Activated naive CD4-positive, alpha-beta T cell treated with anti-CD3 and anti-CD28 coated beads for 36 hours (primary cell): ENCODE measurements around the gene PTDSS2. TPM values are rescaled to one million over a fixed set of nuclear protein-coding genes. Genes with fewer than 3 reads are reported as not detected.
A peak's percentile ranks its signal among the peaks of the same experiment; 100 is the strongest.
"Not testable (repeated sequence)": the region's sequence is repeated elsewhere in the genome, so short reads cannot be mapped to it uniquely, and the experiment has no call there.

Experiments used
- CTCF ChIA-PET: fragments of 350-600 bp; sonication (Branson Sonifier 250); formaldehyde crosslinking; loops from one replicate; lab custom pipeline; 2021; ENCODE audit warnings: antibody characterized with exemption; lab: Charles Lee
- DNase-seq: peaks from one replicate; pipeline ENCODE4 v3.0.0-alpha.2; 2020
- H3K27ac Mint-ChIP-seq: one replicate; pipeline ENCODE4 v1.8.0; 2021; ENCODE audit warnings: mild to moderate bottlenecking, mixed read lengths
- H3K27me3 Mint-ChIP-seq: one replicate; pipeline ENCODE4 v1.8.0; 2021; ENCODE audit warnings: low read depth, mixed read lengths
- H3K36me3 Mint-ChIP-seq: one replicate; pipeline ENCODE4 v1.8.0; 2021; ENCODE audit warnings: low read depth, mixed read lengths
- H3K4me1 Mint-ChIP-seq: one replicate; pipeline ENCODE4 v1.8.0; 2021; ENCODE audit warnings: low read depth, mixed read lengths
- H3K4me3 Mint-ChIP-seq: one replicate; pipeline ENCODE4 v1.8.0; 2021; ENCODE audit warnings: mild to moderate bottlenecking, moderate library complexity, mixed read lengths
- H3K9me3 Mint-ChIP-seq: one replicate; pipeline ENCODE4 v1.8.0; 2021; ENCODE audit warnings: mixed read lengths
- intact Hi-C: fragments of 100-400 bp; cut with micrococcal nuclease; formaldehyde crosslinking; loops from one replicate; pipeline ENCODE4 v1.15.1; 2023
- total RNA-seq, 2 experiments: library from RNA; stranded (reverse); gene quantifications; one replicate each; pipeline ENCODE4 v1.2.3, GENCODE V29; 2021

Gene PTDSS2
- 10 to 100 TPM; 12.1 to 15.0 TPM for total RNA-seq

DNA sequence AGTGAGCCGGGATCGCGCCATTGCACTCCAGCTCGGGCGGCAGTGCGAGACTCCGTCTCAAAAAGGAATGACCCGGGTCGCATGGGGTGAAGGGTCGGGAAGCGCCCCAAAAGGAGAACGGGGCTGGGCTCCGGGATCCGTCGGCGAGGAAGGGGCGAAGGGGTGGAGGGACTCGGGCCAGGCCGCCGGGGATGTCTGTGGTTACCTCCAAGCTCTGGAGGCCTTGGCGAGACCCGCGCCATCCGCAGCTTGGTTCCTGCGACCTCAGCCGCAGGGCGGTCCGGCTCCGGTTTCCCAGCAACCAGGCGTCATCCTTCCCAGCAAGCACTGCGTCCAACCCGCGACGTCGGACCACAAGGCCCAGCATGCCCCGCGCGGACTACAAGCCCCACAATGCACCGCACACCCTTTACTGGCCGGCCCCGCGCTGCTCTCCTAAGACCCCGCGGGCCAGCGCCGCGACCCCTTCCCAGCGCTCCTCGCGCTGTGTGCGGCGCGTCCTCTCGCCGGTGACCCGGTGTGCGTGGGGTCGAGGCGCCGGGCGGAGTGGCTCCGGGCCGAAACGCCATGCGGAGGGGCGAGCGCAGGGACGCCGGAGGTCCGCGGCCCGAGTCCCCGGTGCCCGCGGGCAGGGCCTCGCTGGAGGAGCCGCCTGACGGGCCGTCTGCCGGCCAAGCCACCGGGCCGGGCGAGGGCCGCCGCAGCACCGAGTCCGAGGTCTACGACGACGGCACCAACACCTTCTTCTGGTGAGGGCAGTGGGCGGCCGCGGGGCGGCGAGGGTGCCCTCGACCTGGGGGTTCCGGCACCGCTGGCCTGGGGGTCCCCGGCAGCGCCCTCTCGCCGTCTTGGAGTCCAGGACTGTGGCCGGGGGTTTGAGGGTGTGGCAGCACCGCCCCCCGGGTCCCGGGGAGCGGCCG, at the start of gene PTDSS2:
Gene PTDSS2, plus strand, starts transcription at position 391 of the 920 bp plus-strand sequence. Its CDS starts 177 bp downstream, at position 568.
- H3K27ac Mint-ChIP-seq = peak within 1 kb of the TSS; percentile 95
- no peaks in the 10 kb centered on the region for H3K9me3 Mint-ChIP-seq
- peak; percentile 97 for DNase-seq
- H3K4me1 Mint-ChIP-seq = peaks cover 24% of the 10 kb centered on the region
- peaks cover 6% of the 10 kb centered on the region for H3K36me3 Mint-ChIP-seq
- H3K27me3 Mint-ChIP-seq = no peaks in the 10 kb centered on the region
- intact Hi-C loops = loop anchor here (1.0 to 5.0 kb wide), 5 partner anchors 69 to 357 kb away; partner anchors contain the start of genes PHRF1, PIDD1, PSMD13 and RPLP2
- CTCF ChIA-PET = interaction anchor here (0.5 to 4.2 kb wide), 11 partner anchors 11 to 205 kb away, joined by 3 to 21 read pairs (median 5); partner anchors contain the start of gene SIGIRR
- H3K4me3 Mint-ChIP-seq = peak within 1 kb of the TSS; percentile 97

DNA sequence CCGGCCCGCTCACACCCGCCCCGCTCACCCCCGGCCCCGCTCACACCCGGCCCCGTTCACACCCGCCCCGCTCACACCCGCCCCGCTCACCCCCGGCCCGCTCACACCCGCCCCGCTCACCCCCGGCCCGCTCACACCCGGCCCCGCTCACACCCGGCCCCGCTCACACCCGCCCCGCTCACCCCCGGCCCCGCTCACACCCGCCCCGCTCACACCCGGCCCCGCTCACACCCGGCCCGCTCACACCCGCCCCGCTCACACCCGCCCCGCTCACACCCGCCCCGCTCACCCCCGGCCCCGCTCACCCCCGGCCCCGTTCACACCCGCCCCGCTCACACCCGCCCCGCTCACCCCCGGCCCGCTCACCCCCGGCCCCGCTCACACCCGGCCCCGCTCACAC, 48.9 kb upstream of the PTDSS2 start:
- DNase-seq, H3K27me3 Mint-ChIP-seq, H3K4me3 Mint-ChIP-seq, H3K27ac Mint-ChIP-seq, H3K36me3 Mint-ChIP-seq, H3K9me3 Mint-ChIP-seq, CTCF ChIA-PET, intact Hi-C loops, H3K4me1 Mint-ChIP-seq: not testable (repeated sequence)

DNA sequence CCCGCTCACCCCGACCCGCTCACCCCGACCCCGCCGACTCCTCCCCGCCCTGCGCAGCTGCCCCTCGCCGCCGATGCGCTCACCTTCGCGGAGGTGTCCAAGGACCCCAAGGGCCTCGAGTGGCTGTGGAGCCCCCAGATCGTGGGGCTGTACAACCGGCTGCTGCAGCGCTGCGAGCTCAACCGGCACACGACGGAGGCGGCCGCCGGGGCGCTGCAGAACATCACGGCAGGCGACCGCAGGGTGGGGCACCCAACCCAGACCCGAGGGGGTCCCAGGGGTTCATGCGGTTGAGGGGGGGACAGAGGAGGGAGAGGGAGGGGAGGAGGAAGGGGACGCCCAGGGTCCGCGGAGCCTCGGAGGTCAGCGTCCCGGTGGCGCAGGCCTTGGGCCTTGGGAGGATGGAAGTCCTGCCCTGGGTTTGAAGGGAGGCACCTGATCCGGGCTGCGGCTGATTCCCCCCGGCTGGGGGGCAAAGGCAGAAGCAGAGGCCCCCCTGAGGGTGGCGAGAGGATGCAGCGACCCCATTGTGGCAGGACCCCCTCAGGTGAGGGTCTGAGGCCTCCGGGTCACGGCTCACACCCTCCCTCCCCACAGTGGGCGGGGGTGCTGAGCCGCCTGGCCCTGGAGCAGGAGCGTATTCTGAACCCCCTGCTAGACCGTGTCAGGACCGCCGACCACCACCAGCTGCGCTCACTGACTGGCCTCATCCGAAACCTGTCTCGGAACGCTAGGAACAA, 46.9 kb upstream of the PTDSS2 start:
- Mint-ChIP-seq H3K27me3 (no peaks in the 10 kb centered on the region), H3K4me3 (no peak overlapping the region), H3K27ac (no peak overlapping the region), H3K9me3 (peaks cover 4% of the 10 kb centered on the region), H3K4me1 (peaks cover 4% of the 10 kb centered on the region), H3K36me3 (peaks cover 1% of the 10 kb centered on the region)
- intact Hi-C loops = no loop called here
- DNase-seq = no peak
- CTCF ChIA-PET = no interaction called here

DNA sequence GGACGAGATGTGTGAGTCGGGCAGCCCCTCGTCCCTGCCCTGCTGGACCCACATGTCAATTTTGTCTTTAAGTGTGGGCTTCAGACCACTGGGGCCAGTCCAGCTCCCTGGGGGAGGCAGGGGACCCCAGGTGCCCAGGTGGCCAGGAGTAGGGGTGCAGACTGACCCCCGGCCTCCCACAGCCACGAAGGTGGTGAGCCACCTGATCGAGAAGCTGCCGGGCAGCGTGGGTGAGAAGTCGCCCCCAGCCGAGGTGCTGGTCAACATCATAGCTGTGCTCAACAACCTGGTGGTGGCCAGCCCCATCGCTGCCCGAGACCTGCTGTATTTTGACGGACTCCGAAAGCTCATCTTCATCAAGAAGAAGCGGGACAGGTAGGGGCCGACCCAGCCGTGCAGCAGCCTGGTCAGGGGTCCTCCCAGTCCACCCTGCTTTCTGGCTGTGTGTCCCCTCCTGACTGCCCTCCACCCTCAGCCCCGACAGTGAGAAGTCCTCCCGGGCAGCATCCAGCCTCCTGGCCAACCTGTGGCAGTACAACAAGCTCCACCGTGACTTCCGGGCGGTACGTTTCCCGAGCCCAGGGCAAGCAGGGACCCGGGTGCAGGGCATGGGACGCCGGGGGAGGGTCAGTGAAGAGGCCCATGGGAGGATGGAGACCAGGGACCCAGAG, 46.2 kb upstream of the PTDSS2 start:
- no peak for DNase-seq
- H3K27ac Mint-ChIP-seq = no peak overlapping the region
- H3K27me3 Mint-ChIP-seq = no peaks in the 10 kb centered on the region
- no peak overlapping the region for H3K4me3 Mint-ChIP-seq
- CTCF ChIA-PET = no interaction called here
- peaks cover 2% of the 10 kb centered on the region for H3K4me1 Mint-ChIP-seq
- intact Hi-C loops = no loop called here
- H3K36me3 Mint-ChIP-seq = peaks cover 1% of the 10 kb centered on the region
- peaks cover under 1% of the 10 kb centered on the region for H3K9me3 Mint-ChIP-seq

DNA sequence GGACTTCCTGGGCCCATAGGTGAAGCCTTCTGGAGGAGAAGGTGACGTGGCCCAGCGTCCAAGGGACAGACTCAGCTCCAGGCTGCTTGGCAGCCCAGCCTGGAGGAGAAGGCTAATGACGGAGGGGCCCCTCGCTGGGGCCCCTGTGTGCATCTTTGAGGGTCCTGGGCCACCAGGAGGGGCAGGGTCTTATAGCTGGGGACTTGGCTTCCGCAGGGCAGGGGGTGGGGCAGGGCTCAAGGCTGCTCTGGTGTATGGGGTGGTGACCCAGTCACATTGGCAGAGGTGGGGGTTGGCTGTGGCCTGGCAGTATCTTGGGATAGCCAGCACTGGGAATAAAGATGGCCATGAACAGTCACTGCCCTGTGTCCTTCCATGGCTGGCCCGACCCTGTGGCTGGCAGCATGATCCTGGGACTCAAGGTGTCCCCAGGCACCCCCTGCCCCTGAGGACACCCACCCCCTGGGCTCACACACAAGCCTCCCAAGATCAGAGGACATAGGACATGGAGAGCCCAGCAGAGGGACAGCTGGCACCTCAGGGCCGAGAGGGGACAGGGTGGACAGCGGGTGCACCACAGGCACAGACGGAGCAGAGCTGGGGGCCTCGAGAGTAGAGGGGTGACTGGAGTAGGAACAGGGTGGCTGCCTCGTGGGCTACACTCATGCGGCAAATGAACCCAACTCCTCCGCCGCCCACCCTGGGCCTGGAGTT, 45.4 kb upstream of the PTDSS2 start:
- CTCF ChIA-PET = interaction anchor here (0.9 kb wide), 1 partner anchor 44 kb away, joined by 4 read pairs; no protein-coding TSS in a partner anchor
- H3K27me3 Mint-ChIP-seq = no peaks in the 10 kb centered on the region
- peaks cover 2% of the 10 kb centered on the region for H3K4me1 Mint-ChIP-seq
- intact Hi-C loops = no loop called here
- H3K4me3 Mint-ChIP-seq = no peak overlapping the region
- H3K9me3 Mint-ChIP-seq = no peaks in the 10 kb centered on the region
- H3K36me3 Mint-ChIP-seq = peaks cover 1% of the 10 kb centered on the region
- no peak overlapping the region for H3K27ac Mint-ChIP-seq
- DNase-seq = no peak

DNA sequence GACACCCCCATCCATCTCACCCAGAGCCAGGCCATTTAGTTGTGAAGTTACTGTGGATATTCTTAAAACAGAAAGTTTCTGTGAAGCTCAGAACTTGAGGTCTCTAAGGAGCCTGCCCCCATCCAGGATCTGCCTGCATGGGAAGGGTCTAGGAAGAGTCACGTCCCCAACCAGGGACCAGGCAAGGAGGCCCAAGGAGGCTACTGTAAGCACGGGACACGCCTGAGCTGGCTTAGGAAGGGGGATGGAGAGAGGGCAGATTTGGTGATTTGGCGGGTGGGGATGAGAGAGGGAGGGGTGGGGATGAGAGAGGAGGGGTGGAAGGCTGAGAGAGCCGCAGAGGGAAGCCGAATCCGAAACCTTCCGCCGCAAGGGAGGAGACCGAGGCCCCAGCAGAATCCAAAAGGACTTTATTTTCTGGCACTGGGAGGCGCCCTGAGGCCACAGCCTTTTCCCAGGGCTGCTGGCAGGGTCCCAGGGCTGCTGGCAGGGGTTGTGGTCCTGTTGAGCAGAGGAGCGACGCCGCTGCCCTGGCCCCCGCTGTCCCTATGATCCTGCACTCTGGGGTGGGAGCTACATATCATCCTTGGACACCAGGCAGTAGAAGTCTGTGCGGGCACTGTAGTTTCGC, 44.6 kb upstream of the PTDSS2 start:
- H3K27ac Mint-ChIP-seq = no peak overlapping the region
- intact Hi-C loops = no loop called here

DNA sequence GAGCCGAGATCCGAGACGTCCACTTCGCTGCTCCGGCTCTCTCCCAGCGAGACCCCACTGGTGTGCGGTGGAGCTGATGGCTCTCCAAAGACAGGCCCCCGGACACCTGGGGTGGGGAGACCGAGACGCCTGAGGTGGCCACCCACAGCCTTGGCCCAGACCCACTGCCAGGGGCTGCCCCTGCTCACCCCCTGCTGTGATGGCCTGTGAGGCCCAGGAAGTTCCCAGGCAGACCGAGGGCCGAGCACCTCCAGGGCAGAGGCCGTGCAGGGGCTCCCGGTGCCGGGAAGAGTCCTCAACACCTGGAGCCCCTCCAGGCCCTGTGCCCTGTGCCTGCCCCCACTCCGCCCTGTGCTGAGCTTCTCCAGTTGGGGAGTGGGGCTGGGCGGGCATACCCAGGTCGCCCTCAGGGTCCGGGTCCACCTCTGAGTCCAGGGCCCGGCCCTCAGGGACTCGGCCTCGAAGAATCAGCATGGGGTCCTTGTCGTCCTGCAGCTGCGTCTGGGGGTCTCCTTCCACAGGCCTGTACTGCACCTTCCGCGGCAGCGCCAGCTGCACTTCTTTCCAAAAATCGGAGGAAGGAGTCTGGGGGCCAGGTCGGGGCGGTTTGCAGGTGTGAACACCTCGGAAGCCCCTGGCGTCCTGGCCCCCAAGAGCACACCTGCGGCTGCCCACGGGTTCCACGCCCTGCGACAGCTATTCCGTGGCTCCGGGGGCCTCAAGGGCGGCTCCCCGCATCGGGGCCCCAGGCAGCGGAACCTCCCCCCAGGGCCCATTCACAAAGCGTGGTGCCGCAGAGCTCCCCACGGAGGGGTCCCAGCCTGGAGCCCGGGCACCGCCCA, 43.9 kb upstream of the PTDSS2 start:
- Mint-ChIP-seq H3K36me3 (peaks cover 1% of the 10 kb centered on the region), H3K9me3 (no peaks in the 10 kb centered on the region), H3K4me3 (peak overlapping the region; percentile 58), H3K27me3 (no peaks in the 10 kb centered on the region), H3K4me1 (peaks cover 2% of the 10 kb centered on the region), H3K27ac (no peak overlapping the region)
- DNase-seq = no peak
- intact Hi-C loops = loop anchor here (2.0 kb wide), 1 partner anchor 137 kb away; no protein-coding TSS in a partner anchor
- CTCF ChIA-PET = interaction anchor here (1.5 to 2.4 kb wide), 4 partner anchors 10 to 113 kb away, joined by 3 to 21 read pairs (median 6); partner anchors contain the start of gene PTDSS2

More for the DNA sequence above, 44.6 kb upstream of the PTDSS2 start:
- CTCF ChIA-PET = interaction anchor here (0.9 to 2.4 kb wide), 2 partner anchors 43 to 44 kb away, joined by 4 to 21 read pairs; partner anchors contain the start of gene PTDSS2
- no peak for DNase-seq
- Mint-ChIP-seq H3K36me3 (peaks cover 1% of the 10 kb centered on the region), H3K9me3 (no peaks in the 10 kb centered on the region), H3K27me3 (no peaks in the 10 kb centered on the region), H3K4me3 (peak overlapping the region; percentile 52), H3K4me1 (peaks cover 2% of the 10 kb centered on the region)

DNA sequence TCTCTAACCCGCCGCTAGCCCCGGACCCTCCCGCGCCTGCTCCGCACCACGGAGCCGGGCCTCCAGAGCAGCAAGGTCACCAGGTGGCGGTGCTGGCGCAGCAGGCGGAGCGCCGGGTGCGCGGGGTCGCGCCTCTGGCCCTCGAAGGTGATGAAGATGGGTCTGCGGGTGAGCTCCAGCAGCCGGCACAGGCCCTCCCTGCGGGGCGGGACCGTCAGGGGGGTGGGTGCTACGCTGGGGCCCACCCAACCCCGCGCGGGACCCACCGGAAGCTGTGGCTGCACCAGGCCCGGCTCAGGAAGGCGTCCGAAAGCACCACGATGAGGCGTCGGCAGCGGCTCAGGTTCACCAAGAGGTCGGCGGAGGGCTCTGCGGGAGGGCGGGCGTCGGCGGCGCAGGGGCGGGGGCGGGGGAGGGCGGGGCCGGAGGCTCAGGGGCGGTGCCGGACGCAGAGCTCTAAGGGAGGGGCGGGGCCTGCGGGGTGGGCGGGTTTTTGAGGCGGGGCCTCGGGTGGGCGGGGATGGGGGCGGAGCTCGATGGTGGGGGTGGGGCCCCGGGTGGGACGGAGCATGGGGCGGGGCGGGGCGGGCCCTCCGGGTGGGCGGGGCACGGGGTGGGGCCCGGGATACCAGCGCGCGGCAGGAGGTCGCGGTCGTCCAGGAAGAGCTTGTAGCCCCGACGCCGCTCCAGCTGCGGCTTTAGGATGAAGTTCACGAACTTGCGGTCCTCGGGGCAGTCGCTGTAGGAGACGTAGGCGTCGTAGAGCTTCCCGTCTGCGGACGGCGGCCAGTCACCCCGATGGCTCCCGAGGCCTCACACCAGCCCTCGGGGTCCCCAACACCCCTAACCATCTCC, 43.1 kb upstream of the PTDSS2 start:
- CTCF ChIA-PET = interaction anchor here (0.7 to 2.4 kb wide), 6 partner anchors 10 to 112 kb away, joined by 3 to 21 read pairs (median 4); partner anchors contain the start of gene PTDSS2
- H3K27me3 Mint-ChIP-seq = no peaks in the 10 kb centered on the region
- peak; percentile 91 for DNase-seq
- H3K4me3 Mint-ChIP-seq = peak overlapping the region; percentile 58
- intact Hi-C loops = loop anchor here (1.0 to 2.0 kb wide), 6 partner anchors 8 to 169 kb away; partner anchors contain the start of gene PHRF1
- no peaks in the 10 kb centered on the region for H3K9me3 Mint-ChIP-seq
- peaks cover 2% of the 10 kb centered on the region for H3K4me1 Mint-ChIP-seq
- H3K27ac Mint-ChIP-seq = no peak overlapping the region
- H3K36me3 Mint-ChIP-seq = peaks cover 1% of the 10 kb centered on the region

DNA sequence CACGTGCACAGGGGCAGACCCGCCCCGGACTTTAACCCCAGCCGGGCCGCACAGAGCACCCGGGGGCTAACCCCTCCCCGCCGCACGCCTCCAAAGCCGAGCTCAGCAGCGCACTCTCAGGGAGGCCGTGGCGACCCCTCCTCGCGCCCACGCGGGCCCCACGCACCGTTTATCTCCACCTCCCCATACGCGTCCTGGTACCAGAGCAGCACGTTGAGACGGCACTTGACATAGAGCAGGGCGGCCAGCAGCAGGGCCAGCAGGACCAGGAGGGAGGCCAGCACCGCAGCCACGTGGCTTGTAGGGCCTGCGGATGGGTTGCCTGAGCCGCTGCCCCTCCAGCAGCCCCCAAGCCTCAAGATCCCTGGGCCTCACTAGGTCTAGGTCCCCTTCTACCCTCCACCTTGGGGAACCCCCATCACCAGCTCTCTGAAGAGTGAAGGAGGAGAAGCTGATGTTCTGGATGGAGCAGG, 42.4 kb upstream of the PTDSS2 start:
- H3K4me3 Mint-ChIP-seq = peak overlapping the region; percentile 36
- DNase-seq = no peak
- no peaks in the 10 kb centered on the region for H3K27me3 Mint-ChIP-seq
- H3K36me3 Mint-ChIP-seq = peaks cover 1% of the 10 kb centered on the region
- intact Hi-C loops = loop anchor here (1.0 to 2.0 kb wide), 6 partner anchors 8 to 169 kb away; partner anchors contain the start of gene PHRF1
- H3K9me3 Mint-ChIP-seq = no peaks in the 10 kb centered on the region
- H3K27ac Mint-ChIP-seq = no peak overlapping the region
- peaks cover 2% of the 10 kb centered on the region for H3K4me1 Mint-ChIP-seq
- CTCF ChIA-PET = interaction anchor here (0.9 to 2.4 kb wide), 5 partner anchors 9 to 111 kb away, joined by 3 to 21 read pairs (median 4); partner anchors contain the start of gene PTDSS2
